A549 (cell line): ENCODE data around the gene ARGLU1. TPM values are rescaled to one million over a fixed set of nuclear protein-coding genes. Genes with fewer than 3 reads are reported as not detected.

Experiments
- ATAC-seq, 2 experiments: fragments of 200-7000 bp in 1 of 2; fragments of >200 bp in 1 of 2; cut with Nextera tagmentation in 1 of 2; cut with Tn5 transposase in 1 of 2; 3 replicates each; pipeline versions ENCODE4 v1.8.0 to v1.9.1; 2018 to 2020; ENCODE audit warnings: mild to moderate bottlenecking in 1 of 2, moderate library complexity in 1 of 2
- CTCF ChIA-PET: fragments of 300-600 bp; sonication (Branson Sonifier 250); formaldehyde crosslinking; extraction: SDS; loops from one replicate; lab custom pipeline; 2021; ENCODE audit warnings: antibody characterized with exemption, inconsistent platforms; lab: Yijun Ruan, JAX
- POLR2A ChIA-PET: fragments of 350-600 bp; formaldehyde crosslinking; extraction: SDS; loops from one replicate; lab custom pipeline; 2021; ENCODE audit warnings: antibody characterized with exemption, inconsistent platforms; lab: Yijun Ruan, JAX
- DNase-seq, 2 experiments: peaks; one replicate each; pipeline versions ENCODE4 v3.0.0 to v3.0.0-alpha.2; 2011 to 2016; ENCODE audit warnings: low read depth in 1 of 2, low spot score in 1 of 2
- FAIRE-seq: peaks from 2 replicates; lab custom pipeline; 2011; peaks lifted over from hg19 to GRCh38; lab: Jason Lieb, UNC
- H3K27ac ChIP-seq, 2 experiments: fragments of >200 bp; sonication (Bioruptor Twin); formaldehyde crosslinking; 3 replicates each; pipeline ENCODE4 v1.5.1; 2016 to 2017
- H3K4me1 ChIP-seq: fragments of >200 bp; sonication (Bioruptor Twin); formaldehyde crosslinking; 3 replicates; pipeline ENCODE4 v1.6.1; 2016
- H3K4me2 ChIP-seq: fragments of >200 bp; sonication (Bioruptor Twin); formaldehyde crosslinking; 3 replicates; pipeline ENCODE4 v1.6.1; 2016
- H3K4me3 ChIP-seq: fragments of >200 bp; sonication (Bioruptor Twin); formaldehyde crosslinking; 3 replicates; pipeline ENCODE4 v1.5.1; 2016
- H3K9me3 ChIP-seq: fragments of >200 bp; sonication (Bioruptor Twin); formaldehyde crosslinking; 3 replicates; pipeline ENCODE4 v1.6.1; 2016
- BCL3 ChIP-seq: fragments of >200 bp; sonication (Bioruptor Twin); formaldehyde crosslinking; IDR thresholded peaks from 3 replicates; pipeline ENCODE4 v1.6.1; 2016
- CBX8 ChIP-seq: fragments of 200-600 bp; sonication (generic); IDR thresholded peaks from 2 replicates; pipeline ENCODE4 v1.6.1; 2016
- CEBPB ChIP-seq, 2 experiments: fragments of >200 bp in 1 of 2; sonication (Bioruptor Twin) in 1 of 2; formaldehyde crosslinking in 1 of 2; IDR thresholded peaks; 2 replicates each; pipeline ENCODE4 v1.6.1; 2012 to 2016
- EHMT2 ChIP-seq: fragments of 200-600 bp; sonication (generic); IDR thresholded peaks from 2 replicates; pipeline ENCODE4 v1.6.1; 2016; ENCODE audit warnings: antibody characterized with exemption, low read depth, mild to moderate bottlenecking, moderate library complexity
- FOSB ChIP-seq: fragments of 250-450 bp; sonication (Bioruptor Pico); IDR thresholded peaks from 2 replicates; pipeline ENCODE4 v1.5.0; 2020; ENCODE audit warnings: mild to moderate bottlenecking, moderate library complexity
- HEYL ChIP-seq: fragments of 250-450 bp; sonication (Bioruptor Pico); IDR thresholded peaks from 2 replicates; pipeline ENCODE4 v1.8.0; 2021; ENCODE audit warnings: mild to moderate bottlenecking, moderate library complexity
- HOXA7 ChIP-seq: fragments of 250-450 bp; sonication (Bioruptor Pico); IDR thresholded peaks from 2 replicates; pipeline ENCODE4 v1.5.0; 2020; ENCODE audit warnings: mild to moderate bottlenecking, moderate library complexity
- HOXB13 ChIP-seq: fragments of 250-450 bp; sonication (Bioruptor Pico); IDR thresholded peaks from 2 replicates; pipeline ENCODE4 v1.5.0; 2020; ENCODE audit warnings: low read depth, mild to moderate bottlenecking, moderate library complexity
- HOXB5 ChIP-seq: fragments of 250-450 bp; sonication (Bioruptor Pico); IDR thresholded peaks from 2 replicates; pipeline ENCODE4 v1.5.0; 2020; ENCODE audit warnings: mild to moderate bottlenecking, moderate library complexity
- JUN ChIP-seq, 2 experiments: fragments of >200 bp; sonication (Bioruptor Twin); formaldehyde crosslinking; IDR thresholded peaks; 2 replicates in 1 of 2; 3 replicates in 1 of 2; pipeline ENCODE4 v1.6.1; 2016 to 2017
- JUNB ChIP-seq: fragments of >200 bp; sonication (Bioruptor Twin); formaldehyde crosslinking; IDR thresholded peaks from 2 replicates; pipeline ENCODE4 v1.6.1; 2016
- KDM5A ChIP-seq: fragments of 200-600 bp; sonication (generic); IDR thresholded peaks from 2 replicates; pipeline ENCODE4 v1.6.1; 2016; ENCODE audit warnings: antibody characterized with exemption, mild to moderate bottlenecking
- MAX ChIP-seq: IDR thresholded peaks from 2 replicates; pipeline ENCODE4 v1.6.1; 2012
- MAZ ChIP-seq: fragments of 150-350 bp; IDR thresholded peaks from 2 replicates; pipeline ENCODE4 v1.6.1; 2014; ENCODE audit warnings: antibody characterized with exemption, low read depth, low read length, borderline replicate concordance
- PBX3 ChIP-seq: IDR thresholded peaks from 2 replicates; pipeline ENCODE4 v1.6.1; 2012
- PHF8 ChIP-seq: fragments of 200-600 bp; sonication (generic); IDR thresholded peaks from 2 replicates; pipeline ENCODE4 v1.6.1; 2016; ENCODE audit warnings: low read depth, mild to moderate bottlenecking, antibody characterized with exemption, moderate library complexity, borderline replicate concordance
- POLR2A ChIP-seq: IDR thresholded peaks from 2 replicates; pipeline ENCODE4 v1.6.1; 2012; ENCODE audit warnings: mild to moderate bottlenecking, low read length
- RAD21 ChIP-seq, 2 experiments: fragments of >200 bp in 1 of 2; sonication (Bioruptor Twin) in 1 of 2; formaldehyde crosslinking in 1 of 2; IDR thresholded peaks in 1 of 2; conservative IDR thresholded peaks in 1 of 2; 2 replicates in 1 of 2; 3 replicates in 1 of 2; pipeline ENCODE4 v1.6.1; 2012 to 2018; ENCODE audit warnings: inconsistent platforms in 1 of 2
- RCOR1 ChIP-seq: fragments of 150-350 bp; IDR thresholded peaks from 2 replicates; pipeline ENCODE4 v1.6.1; 2014; ENCODE audit warnings: antibody characterized with exemption, low read length, low read depth
- SMC3 ChIP-seq: fragments of >200 bp; sonication (Bioruptor Twin); formaldehyde crosslinking; IDR thresholded peaks from 3 replicates; pipeline ENCODE4 v1.6.1; 2018; ENCODE audit warnings: inconsistent platforms
- USF2 ChIP-seq: fragments of 450-650 bp; IDR thresholded peaks from 2 replicates; pipeline ENCODE4 v1.6.1; 2014; ENCODE audit warnings: antibody characterized with exemption
- ZFP36 ChIP-seq: fragments of 450-650 bp; IDR thresholded peaks from 2 replicates; pipeline ENCODE4 v1.6.1; 2014; ENCODE audit warnings: borderline replicate concordance; ENCODE audit not compliant: partially characterized antibody
- WGBS: methylation state at CpG from one replicate; pipeline ENCODE4 v1.1.6; 2017; ENCODE audit errors: missing lambda C conversion rate; 5-methylcytosine and 5-hydroxymethylcytosine counted together
- polyA plus RNA-seq, 4 experiments: library from polyadenylated mRNA; depleted of rRNA in 3 of 4; stranded (reverse); fragments of >200 nt; fragmentation: RNase III in 1 of 4; extraction: RNeasy Plus Mini Kit Qiagen cat#74134 plus additional on column Dnase treatment in 1 of 4; gene quantifications; 2 replicates in 3 of 4; 3 replicates in 1 of 4; pipeline ENCODE4 v1.2.3, GENCODE V29; 2011 to 2017
- TF ChIP-seq, protein P1 (sequence below): fragments of >200 bp; sonication (Bioruptor Twin); formaldehyde crosslinking; IDR thresholded peaks from 3 replicates; pipeline ENCODE4 v1.5.1; 2016
- TF ChIP-seq, protein P2 (sequence below): fragments of 200-600 bp; sonication (generic); IDR thresholded peaks from 2 replicates; pipeline ENCODE4 v1.6.1; 2016; ENCODE audit warnings: antibody characterized with exemption, mild to moderate bottlenecking, moderate library complexity
- TF ChIP-seq, protein P3 (sequence below): IDR thresholded peaks from 2 replicates; pipeline ENCODE4 v1.6.1; 2012; ENCODE audit warnings: low read depth, borderline replicate concordance

The ARGLU1 gene
- polyA plus RNA-seq, 2 of the 4 experiments (the other 2 are of a cell fraction), result 67.2 to 137 TPM

- DNase-seq (peak; percentile 62 to 74), FAIRE-seq (no peak), ATAC-seq (peak; percentile 68 to 83)
- CTCF ChIA-PET, result interaction anchor here (0.7 to 2.4 kb wide), 20 partner anchors 9 to 1970 kb away, joined by 3 to 24 read pairs (median 4); no protein-coding TSS in a partner anchor
- Histone ChIP-seq H3K27ac (peak overlapping the region in 1 of 2 experiments; percentile 56; a peak in 3 of 6 replicates), H3K9me3 (no peaks in the 10 kb centered on the region), H3K4me1 (no peaks in the 10 kb centered on the region), H3K4me3 (peak overlapping the region; percentile 59), H3K4me2 (peak overlapping the region; percentile 100)
- TF ChIP-seq USF2 (no peak), FOSB (no peak), HEYL (no peak), PHF8 (no peak), ZFP36 (no peak), KDM5A (no peak), HOXB5 (CRISPR knock-in tag) (no peak), HOXB13 (CRISPR knock-in tag) (no peak), BCL3 (no peak), HOXA7 (CRISPR knock-in tag) (no peak), CBX8 (no peak), EHMT2 (no peak), PBX3 (no peak), MAX (peak; percentile 52), SMC3 (peak; percentile 57), MAZ (no peak), JUNB (no peak), POLR2A (no peak), RAD21 (conservative IDR thresholded peaks at IDR 0.05 in 1 of 2, IDR thresholded peaks at IDR 0.05 in 1 of 2) (peak; percentile 73 to 81), CEBPB (IDR thresholded peaks at IDR 0.05) (no peak), JUN (IDR thresholded peaks at IDR 0.05) (no peak), RCOR1 (no peak)
- TF ChIP-seq, protein P1, sequence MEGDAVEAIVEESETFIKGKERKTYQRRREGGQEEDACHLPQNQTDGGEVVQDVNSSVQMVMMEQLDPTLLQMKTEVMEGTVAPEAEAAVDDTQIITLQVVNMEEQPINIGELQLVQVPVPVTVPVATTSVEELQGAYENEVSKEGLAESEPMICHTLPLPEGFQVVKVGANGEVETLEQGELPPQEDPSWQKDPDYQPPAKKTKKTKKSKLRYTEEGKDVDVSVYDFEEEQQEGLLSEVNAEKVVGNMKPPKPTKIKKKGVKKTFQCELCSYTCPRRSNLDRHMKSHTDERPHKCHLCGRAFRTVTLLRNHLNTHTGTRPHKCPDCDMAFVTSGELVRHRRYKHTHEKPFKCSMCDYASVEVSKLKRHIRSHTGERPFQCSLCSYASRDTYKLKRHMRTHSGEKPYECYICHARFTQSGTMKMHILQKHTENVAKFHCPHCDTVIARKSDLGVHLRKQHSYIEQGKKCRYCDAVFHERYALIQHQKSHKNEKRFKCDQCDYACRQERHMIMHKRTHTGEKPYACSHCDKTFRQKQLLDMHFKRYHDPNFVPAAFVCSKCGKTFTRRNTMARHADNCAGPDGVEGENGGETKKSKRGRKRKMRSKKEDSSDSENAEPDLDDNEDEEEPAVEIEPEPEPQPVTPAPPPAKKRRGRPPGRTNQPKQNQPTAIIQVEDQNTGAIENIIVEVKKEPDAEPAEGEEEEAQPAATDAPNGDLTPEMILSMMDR, result peak; percentile 81
- TF ChIP-seq, protein P2, sequence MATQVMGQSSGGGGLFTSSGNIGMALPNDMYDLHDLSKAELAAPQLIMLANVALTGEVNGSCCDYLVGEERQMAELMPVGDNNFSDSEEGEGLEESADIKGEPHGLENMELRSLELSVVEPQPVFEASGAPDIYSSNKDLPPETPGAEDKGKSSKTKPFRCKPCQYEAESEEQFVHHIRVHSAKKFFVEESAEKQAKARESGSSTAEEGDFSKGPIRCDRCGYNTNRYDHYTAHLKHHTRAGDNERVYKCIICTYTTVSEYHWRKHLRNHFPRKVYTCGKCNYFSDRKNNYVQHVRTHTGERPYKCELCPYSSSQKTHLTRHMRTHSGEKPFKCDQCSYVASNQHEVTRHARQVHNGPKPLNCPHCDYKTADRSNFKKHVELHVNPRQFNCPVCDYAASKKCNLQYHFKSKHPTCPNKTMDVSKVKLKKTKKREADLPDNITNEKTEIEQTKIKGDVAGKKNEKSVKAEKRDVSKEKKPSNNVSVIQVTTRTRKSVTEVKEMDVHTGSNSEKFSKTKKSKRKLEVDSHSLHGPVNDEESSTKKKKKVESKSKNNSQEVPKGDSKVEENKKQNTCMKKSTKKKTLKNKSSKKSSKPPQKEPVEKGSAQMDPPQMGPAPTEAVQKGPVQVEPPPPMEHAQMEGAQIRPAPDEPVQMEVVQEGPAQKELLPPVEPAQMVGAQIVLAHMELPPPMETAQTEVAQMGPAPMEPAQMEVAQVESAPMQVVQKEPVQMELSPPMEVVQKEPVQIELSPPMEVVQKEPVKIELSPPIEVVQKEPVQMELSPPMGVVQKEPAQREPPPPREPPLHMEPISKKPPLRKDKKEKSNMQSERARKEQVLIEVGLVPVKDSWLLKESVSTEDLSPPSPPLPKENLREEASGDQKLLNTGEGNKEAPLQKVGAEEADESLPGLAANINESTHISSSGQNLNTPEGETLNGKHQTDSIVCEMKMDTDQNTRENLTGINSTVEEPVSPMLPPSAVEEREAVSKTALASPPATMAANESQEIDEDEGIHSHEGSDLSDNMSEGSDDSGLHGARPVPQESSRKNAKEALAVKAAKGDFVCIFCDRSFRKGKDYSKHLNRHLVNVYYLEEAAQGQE, result no peak
- TF ChIP-seq, protein P3, sequence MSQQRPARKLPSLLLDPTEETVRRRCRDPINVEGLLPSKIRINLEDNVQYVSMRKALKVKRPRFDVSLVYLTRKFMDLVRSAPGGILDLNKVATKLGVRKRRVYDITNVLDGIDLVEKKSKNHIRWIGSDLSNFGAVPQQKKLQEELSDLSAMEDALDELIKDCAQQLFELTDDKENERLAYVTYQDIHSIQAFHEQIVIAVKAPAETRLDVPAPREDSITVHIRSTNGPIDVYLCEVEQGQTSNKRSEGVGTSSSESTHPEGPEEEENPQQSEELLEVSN, result no peak
- POLR2A ChIA-PET, result interaction anchor here (0.5 to 1.8 kb wide), 2 partner anchors 32 to 579 kb away, joined by 3 to 5 read pairs; partner anchors contain the start of gene ARGLU1
- WGBS, result 12% methylated on average over 26 of the region's 50 CpGs
Measured at GRCh38 chr13:106536244-106537034, 31.5 kb downstream of the ARGLU1 start.
